ENCODE data around the gene MLLT10.

The MLLT10 gene

DNA sequence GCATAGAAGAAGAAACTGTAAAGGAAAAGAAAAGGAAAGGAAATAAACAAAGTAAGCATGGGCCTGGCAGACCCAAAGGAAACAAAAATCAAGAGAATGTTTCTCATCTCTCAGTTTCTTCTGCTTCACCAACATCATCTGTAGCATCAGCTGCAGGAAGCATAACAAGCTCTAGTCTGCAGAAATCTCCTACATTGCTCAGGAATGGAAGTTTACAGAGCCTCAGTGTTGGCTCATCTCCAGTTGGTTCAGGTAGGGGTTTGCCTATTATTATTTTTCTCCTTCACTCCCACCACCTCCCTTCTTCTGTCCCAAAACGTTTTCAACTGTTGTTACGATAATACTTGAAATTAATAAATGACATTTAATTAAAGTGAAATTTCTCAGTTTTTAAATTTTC is 139.6 kb downstream of the MLLT10 start:
- DNase-seq (ENCODE audit: low read depth), result no peak
- no peak overlapping the region for H3K4me3 ChIP-seq (ENCODE audit: low read depth, low read length)
- TF ChIP-seq, protein P1, sequence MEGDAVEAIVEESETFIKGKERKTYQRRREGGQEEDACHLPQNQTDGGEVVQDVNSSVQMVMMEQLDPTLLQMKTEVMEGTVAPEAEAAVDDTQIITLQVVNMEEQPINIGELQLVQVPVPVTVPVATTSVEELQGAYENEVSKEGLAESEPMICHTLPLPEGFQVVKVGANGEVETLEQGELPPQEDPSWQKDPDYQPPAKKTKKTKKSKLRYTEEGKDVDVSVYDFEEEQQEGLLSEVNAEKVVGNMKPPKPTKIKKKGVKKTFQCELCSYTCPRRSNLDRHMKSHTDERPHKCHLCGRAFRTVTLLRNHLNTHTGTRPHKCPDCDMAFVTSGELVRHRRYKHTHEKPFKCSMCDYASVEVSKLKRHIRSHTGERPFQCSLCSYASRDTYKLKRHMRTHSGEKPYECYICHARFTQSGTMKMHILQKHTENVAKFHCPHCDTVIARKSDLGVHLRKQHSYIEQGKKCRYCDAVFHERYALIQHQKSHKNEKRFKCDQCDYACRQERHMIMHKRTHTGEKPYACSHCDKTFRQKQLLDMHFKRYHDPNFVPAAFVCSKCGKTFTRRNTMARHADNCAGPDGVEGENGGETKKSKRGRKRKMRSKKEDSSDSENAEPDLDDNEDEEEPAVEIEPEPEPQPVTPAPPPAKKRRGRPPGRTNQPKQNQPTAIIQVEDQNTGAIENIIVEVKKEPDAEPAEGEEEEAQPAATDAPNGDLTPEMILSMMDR (IDR thresholded peaks at IDR 0.05; ENCODE audit: low read depth, low read length), result no peak
- TF ChIP-seq MYC (IDR thresholded peaks at IDR 0.05; ENCODE audit: low read depth, low read length) (no peak), POLR2A (IDR thresholded peaks at IDR 0.05; ENCODE audit: extremely low read depth, insufficient read length) (no peak), MAX (IDR thresholded peaks at IDR 0.05; ENCODE audit: low read depth, low read length) (no peak)

DNA sequence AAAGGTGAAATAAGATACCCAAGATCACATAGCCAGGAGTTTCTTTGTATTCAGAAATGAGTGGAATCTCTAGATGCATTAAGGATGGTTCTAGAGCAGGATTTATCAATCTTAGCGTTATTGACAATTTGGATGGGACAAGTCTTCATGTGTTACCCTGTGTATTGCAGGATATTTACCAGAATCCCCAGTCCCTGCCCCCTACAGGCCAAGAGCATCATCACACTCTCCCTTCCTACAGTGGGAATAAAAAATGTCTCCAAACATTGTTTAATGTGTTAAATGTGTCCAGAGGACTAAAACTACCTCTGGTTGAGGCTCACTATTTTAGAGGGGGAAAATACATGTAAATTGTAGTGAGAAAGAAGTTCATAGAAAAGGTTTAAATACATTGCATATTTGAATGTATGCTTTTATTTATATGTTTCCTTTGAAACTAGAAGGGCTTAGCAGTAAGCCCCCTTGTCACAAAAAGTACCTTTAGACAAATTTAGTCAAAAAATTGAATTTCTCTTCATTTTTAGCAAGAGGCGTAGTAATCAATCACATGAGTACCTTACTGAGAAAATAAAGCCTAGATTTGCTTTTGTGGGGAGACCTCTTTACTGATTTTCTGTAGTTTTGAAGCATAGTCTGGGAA is 141.2 kb downstream of the MLLT10 start:
- peak; percentile 41 for DNase-seq (ENCODE audit: low read depth)
- TF ChIP-seq, protein P1 (IDR thresholded peaks at IDR 0.05; ENCODE audit: low read depth, low read length), result peak; percentile 62
- TF ChIP-seq POLR2A (IDR thresholded peaks at IDR 0.05; ENCODE audit: extremely low read depth, insufficient read length) (no peak), MYC (IDR thresholded peaks at IDR 0.05; ENCODE audit: low read depth, low read length) (no peak), MAX (IDR thresholded peaks at IDR 0.05; ENCODE audit: low read depth, low read length) (no peak)
- H3K4me3 ChIP-seq (ENCODE audit: low read depth, low read length), result no peak overlapping the region

DNA sequence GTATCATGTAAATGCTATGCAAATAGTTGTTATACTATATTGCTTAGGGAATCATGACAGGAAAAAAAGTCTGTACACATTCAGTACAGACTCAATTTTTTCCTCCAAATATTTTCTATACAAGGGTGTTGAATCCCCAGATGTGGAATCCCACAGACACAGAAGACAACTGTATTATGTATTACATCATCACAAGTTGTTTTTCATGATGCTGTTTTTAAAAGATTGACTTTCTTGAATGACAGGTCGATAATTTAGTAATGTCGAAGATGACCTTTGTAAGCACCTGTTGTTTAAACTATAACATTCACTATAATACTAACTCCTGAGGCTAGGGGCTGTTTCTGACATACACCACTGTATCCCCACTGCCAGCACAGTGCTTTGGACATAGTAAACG is 143.5 kb downstream of the MLLT10 start:
- no peak overlapping the region for H3K4me3 ChIP-seq (ENCODE audit: low read depth, low read length)
- TF ChIP-seq MYC (IDR thresholded peaks at IDR 0.05; ENCODE audit: low read depth, low read length), result no peak
- no peak for DNase-seq (ENCODE audit: low read depth)

DNA sequence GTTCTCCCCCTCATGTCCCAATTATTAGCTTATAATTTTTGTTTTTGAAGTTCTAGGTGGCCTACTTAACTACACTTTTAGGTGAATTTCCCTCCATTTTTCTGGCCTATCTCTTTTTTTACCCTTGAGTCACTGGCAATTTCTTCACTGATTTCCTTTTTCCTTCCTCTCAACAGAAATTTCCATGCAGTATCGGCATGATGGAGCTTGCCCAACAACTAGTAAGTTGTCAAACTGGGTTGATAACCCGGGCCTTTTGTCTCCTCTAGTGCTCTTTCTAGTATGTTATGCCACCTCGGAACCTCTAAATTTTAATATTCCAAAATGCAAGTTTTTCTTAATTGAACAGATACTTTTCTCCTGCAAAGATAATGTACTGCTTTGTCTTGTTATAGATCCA is 147.1 kb downstream of the MLLT10 start:
- no peak overlapping the region for H3K4me3 ChIP-seq (ENCODE audit: low read depth, low read length)
- no peak for DNase-seq (ENCODE audit: low read depth)
- TF ChIP-seq MAX (IDR thresholded peaks at IDR 0.05; ENCODE audit: low read depth, low read length) (no peak), MYC (IDR thresholded peaks at IDR 0.05; ENCODE audit: low read depth, low read length) (no peak), POLR2A (IDR thresholded peaks at IDR 0.05; ENCODE audit: extremely low read depth, insufficient read length) (no peak)
- TF ChIP-seq, protein P1 (IDR thresholded peaks at IDR 0.05; ENCODE audit: low read depth, low read length), result no peak

GRCh38 chr10:21687266-21688008 is 153.4 kb downstream of the MLLT10 start:
- DNase-seq (ENCODE audit: low read depth), result no peak
- TF ChIP-seq POLR2A (IDR thresholded peaks at IDR 0.05; ENCODE audit: extremely low read depth, insufficient read length), result no peak
- no peak for TF ChIP-seq MYC (IDR thresholded peaks at IDR 0.05; ENCODE audit: low read depth, low read length)
- no peak for TF ChIP-seq MAX (IDR thresholded peaks at IDR 0.05; ENCODE audit: low read depth, low read length)
- TF ChIP-seq, protein P1 (IDR thresholded peaks at IDR 0.05; ENCODE audit: low read depth, low read length), result no peak
- no peak overlapping the region for H3K4me3 ChIP-seq (ENCODE audit: low read depth, low read length)

DNA sequence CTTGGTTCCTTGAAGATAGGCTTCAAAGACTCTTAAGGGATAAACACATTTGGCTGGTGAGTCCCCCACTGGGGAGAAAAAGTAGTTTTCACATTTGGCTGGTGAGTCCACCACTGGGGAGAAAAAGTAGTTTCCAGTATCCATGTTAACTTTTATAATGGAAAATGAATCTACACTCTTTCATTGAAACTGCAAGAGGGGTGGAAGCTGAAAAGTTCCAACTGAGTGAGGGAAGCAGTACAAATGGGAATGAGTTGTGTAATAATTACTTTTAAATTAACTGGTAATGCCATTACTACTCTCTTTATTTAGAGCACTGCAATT is 153.9 kb downstream of the MLLT10 start:
- DNase-seq (ENCODE audit: low read depth), result no peak
- H3K4me3 ChIP-seq (ENCODE audit: low read depth, low read length), result no peak overlapping the region
- TF ChIP-seq, protein P1 (IDR thresholded peaks at IDR 0.05; ENCODE audit: low read depth, low read length), result no peak
- TF ChIP-seq MAX (IDR thresholded peaks at IDR 0.05; ENCODE audit: low read depth, low read length) (no peak), MYC (IDR thresholded peaks at IDR 0.05; ENCODE audit: low read depth, low read length) (no peak), POLR2A (IDR thresholded peaks at IDR 0.05; ENCODE audit: extremely low read depth, insufficient read length) (no peak)

All from NB4 (cell line).